ENCODE results near the gene SERBP1.

DNA sequence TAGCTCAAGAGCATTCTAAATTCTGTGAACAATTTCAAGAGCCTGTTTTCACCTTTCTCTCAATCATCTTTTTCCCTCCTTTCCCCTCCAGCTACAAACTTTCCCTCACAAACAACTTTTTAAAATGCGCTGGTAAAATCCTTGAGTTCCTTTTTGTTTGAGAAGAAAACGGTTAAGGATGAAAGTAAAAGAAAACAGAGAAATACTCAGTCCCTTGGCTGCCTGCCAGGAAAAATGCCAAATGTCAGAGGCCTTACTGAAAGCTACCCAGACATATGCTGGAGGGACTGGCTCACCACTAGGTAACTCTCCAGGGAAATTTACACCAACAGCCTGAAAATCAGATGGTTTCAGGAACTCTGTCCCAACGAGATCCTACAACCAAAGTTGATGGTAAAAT, 11.0 kb upstream of the SERBP1 start:
- TF ChIP-seq, protein P1, sequence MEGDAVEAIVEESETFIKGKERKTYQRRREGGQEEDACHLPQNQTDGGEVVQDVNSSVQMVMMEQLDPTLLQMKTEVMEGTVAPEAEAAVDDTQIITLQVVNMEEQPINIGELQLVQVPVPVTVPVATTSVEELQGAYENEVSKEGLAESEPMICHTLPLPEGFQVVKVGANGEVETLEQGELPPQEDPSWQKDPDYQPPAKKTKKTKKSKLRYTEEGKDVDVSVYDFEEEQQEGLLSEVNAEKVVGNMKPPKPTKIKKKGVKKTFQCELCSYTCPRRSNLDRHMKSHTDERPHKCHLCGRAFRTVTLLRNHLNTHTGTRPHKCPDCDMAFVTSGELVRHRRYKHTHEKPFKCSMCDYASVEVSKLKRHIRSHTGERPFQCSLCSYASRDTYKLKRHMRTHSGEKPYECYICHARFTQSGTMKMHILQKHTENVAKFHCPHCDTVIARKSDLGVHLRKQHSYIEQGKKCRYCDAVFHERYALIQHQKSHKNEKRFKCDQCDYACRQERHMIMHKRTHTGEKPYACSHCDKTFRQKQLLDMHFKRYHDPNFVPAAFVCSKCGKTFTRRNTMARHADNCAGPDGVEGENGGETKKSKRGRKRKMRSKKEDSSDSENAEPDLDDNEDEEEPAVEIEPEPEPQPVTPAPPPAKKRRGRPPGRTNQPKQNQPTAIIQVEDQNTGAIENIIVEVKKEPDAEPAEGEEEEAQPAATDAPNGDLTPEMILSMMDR (IDR thresholded peaks at IDR 0.05): no peak
- TF ChIP-seq POLR2AphosphoS5 (IDR thresholded peaks at IDR 0.05; ENCODE audit: low read depth, low read length): no peak
- TF ChIP-seq, protein P2, sequence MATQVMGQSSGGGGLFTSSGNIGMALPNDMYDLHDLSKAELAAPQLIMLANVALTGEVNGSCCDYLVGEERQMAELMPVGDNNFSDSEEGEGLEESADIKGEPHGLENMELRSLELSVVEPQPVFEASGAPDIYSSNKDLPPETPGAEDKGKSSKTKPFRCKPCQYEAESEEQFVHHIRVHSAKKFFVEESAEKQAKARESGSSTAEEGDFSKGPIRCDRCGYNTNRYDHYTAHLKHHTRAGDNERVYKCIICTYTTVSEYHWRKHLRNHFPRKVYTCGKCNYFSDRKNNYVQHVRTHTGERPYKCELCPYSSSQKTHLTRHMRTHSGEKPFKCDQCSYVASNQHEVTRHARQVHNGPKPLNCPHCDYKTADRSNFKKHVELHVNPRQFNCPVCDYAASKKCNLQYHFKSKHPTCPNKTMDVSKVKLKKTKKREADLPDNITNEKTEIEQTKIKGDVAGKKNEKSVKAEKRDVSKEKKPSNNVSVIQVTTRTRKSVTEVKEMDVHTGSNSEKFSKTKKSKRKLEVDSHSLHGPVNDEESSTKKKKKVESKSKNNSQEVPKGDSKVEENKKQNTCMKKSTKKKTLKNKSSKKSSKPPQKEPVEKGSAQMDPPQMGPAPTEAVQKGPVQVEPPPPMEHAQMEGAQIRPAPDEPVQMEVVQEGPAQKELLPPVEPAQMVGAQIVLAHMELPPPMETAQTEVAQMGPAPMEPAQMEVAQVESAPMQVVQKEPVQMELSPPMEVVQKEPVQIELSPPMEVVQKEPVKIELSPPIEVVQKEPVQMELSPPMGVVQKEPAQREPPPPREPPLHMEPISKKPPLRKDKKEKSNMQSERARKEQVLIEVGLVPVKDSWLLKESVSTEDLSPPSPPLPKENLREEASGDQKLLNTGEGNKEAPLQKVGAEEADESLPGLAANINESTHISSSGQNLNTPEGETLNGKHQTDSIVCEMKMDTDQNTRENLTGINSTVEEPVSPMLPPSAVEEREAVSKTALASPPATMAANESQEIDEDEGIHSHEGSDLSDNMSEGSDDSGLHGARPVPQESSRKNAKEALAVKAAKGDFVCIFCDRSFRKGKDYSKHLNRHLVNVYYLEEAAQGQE (IDR thresholded peaks at IDR 0.05; ENCODE audit: insufficient read depth in 1 of 2, low read depth in 2 of 2, low read length in 1 of 2): no peak

All from Panc1 (cell line).